K562 (cell line): ENCODE data around the gene CEP43. TPM values are rescaled to one million over a fixed set of nuclear protein-coding genes. Genes with fewer than 3 reads are reported as not detected.

Source experiments
- ATAC-seq: fragments of 200-7000 bp; cut with Tn5 transposase; 3 replicates; pipeline ENCODE4 v1.9.1; 2020; ENCODE audit warnings: moderate library complexity
- BruUV-seq: library from RNA; stranded (reverse); fragments of 400-500 nt; replicated peaks from 2 replicates; lab custom pipeline; 2021; lab: Mats Ljungman, UMichigan
- CTCF ChIA-PET: fragments of 300-600 bp; formaldehyde crosslinking; extraction: SDS; loops from one replicate; lab custom pipeline; 2021; ENCODE audit warnings: low intra/inter-chr PET ratio; lab: Yijun Ruan, JAX
- POLR2A ChIA-PET: fragments of 300-600, 350-650 bp; sonication (Branson Sonifier 250); formaldehyde crosslinking; extraction: SDS; loops from one replicate; lab custom pipeline; 2021; ENCODE audit warnings: antibody characterized with exemption, inconsistent platforms; lab: Yijun Ruan, JAX
- DNase-seq, 4 experiments: peaks; one replicate each; pipeline versions ENCODE4 v3.0.0 to v3.0.0-alpha.2; 2011 to 2018; ENCODE audit warnings: low spot score in 3 of 4, mixed read lengths in 3 of 4; ENCODE audit errors: extremely low read depth in 1 of 4
- FAIRE-seq: peaks from 2 replicates; lab custom pipeline; 2011; peaks lifted over from hg19 to GRCh38; lab: Jason Lieb, UNC
- H2AFZ ChIP-seq: 2 replicates; pipeline ENCODE4 v1.6.0; 2011; ENCODE audit warnings: low read depth, low read length, control low read depth, inconsistent platforms
- H3K27ac ChIP-seq: fragments of 200-600 bp; 3 replicates; pipeline ENCODE4 v1.8.0; 2011; ENCODE audit warnings: low read depth, mild to moderate bottlenecking, control low read depth, inconsistent platforms, low read length, moderate library complexity, mixed read lengths; ENCODE audit errors: extremely low read depth
- H3K27me3 ChIP-seq, 2 experiments: fragments of 300-600 bp in 1 of 2; 2 replicates in 1 of 2; 3 replicates in 1 of 2; pipeline versions ENCODE4 v1.6.0 to v1.8.0; 2011; ENCODE audit warnings: inconsistent platforms in 2 of 2, low read length in 2 of 2, mild to moderate bottlenecking in 1 of 2, mixed read lengths in 1 of 2, moderate library complexity in 1 of 2; ENCODE audit not compliant: control insufficient read depth in 2 of 2, insufficient read depth in 2 of 2
- H3K36me3 ChIP-seq: fragments of 300-600 bp; 3 replicates; pipeline ENCODE4 v1.8.0; 2011; ENCODE audit warnings: mild to moderate bottlenecking, low read length, inconsistent platforms; ENCODE audit not compliant: control insufficient read depth, insufficient read depth
- H3K4me1 ChIP-seq, 2 experiments: fragments of 200-600 bp in 1 of 2; replicated peaks in 1 of 2; 2 replicates in 1 of 2; 3 replicates in 1 of 2; pipeline versions ENCODE4 v1.5.1 to v1.8.0; 2011; ENCODE audit warnings: inconsistent platforms in 2 of 2, low read length in 2 of 2, mild to moderate bottlenecking in 1 of 2, mixed read lengths in 1 of 2, moderate library complexity in 1 of 2; ENCODE audit not compliant: control insufficient read depth in 2 of 2, insufficient read depth in 2 of 2
- H3K4me2 ChIP-seq: 2 replicates; pipeline ENCODE4 v1.6.1; 2011; ENCODE audit warnings: low read length, control low read depth, inconsistent platforms, mixed read lengths; ENCODE audit not compliant: insufficient read depth
- H3K4me3 ChIP-seq: fragments of 200-600 bp; sonication (generic), shearing (Covaris generic); 2 replicates; pipeline ENCODE4 v1.5.1; 2016; ENCODE audit warnings: control low read depth, inconsistent platforms
- H3K79me2 ChIP-seq: fragments of 200-600 bp; 3 replicates; pipeline ENCODE4 v1.8.0; 2011; ENCODE audit warnings: low read length, inconsistent platforms; ENCODE audit not compliant: control insufficient read depth, insufficient read depth
- H3K9ac ChIP-seq, 2 experiments: 2 replicates each; pipeline versions ENCODE4 v1.6.0 to v1.6.1; 2011; ENCODE audit warnings: low read depth in 2 of 2, low read length in 2 of 2, control low read depth in 1 of 2, inconsistent platforms in 1 of 2, mild to moderate bottlenecking in 1 of 2, mixed read lengths in 1 of 2; ENCODE audit not compliant: insufficient read depth in 1 of 2
- H3K9me1 ChIP-seq: one replicate; pipeline ENCODE4 v1.6.0; 2011; ENCODE audit warnings: inconsistent platforms, mild to moderate bottlenecking, low read length, moderate library complexity; ENCODE audit not compliant: control insufficient read depth, insufficient read depth
- H3K9me3 ChIP-seq: replicated peaks from 2 replicates; pipeline ENCODE4 v1.5.1; 2011; ENCODE audit warnings: low read depth, low read length, inconsistent platforms; ENCODE audit not compliant: control insufficient read depth, insufficient read depth
- H4K20me1 ChIP-seq: replicated peaks from 2 replicates; pipeline ENCODE4 v1.6.1; 2011; ENCODE audit warnings: low read length, inconsistent platforms, mixed read lengths; ENCODE audit not compliant: control insufficient read depth, insufficient read depth
- FUS ChIP-seq: fragments of 200-400 bp; formaldehyde crosslinking; optimal IDR thresholded peaks from 2 replicates; pipeline ENCODE3; 2017; ENCODE audit warnings: low read depth, low read length
- HMGN3 ChIP-seq: IDR thresholded peaks from 2 replicates; pipeline ENCODE4 v1.6.1; 2011; ENCODE audit warnings: borderline replicate concordance, low read depth, mild to moderate bottlenecking, mixed read lengths, low read length; ENCODE audit not compliant: insufficient read length; ENCODE audit errors: extremely low read depth
- NR3C1 ChIP-seq: sonication (generic); formaldehyde crosslinking; IDR thresholded peaks from 2 replicates; pipeline ENCODE4 v1.8.1; 2022; ENCODE audit warnings: missing genetic modification reagents
- ZBED1 ChIP-seq: IDR thresholded peaks from 2 replicates; pipeline ENCODE4 v1.6.1; 2014
- ZFPM2 ChIP-seq: fragments of 250-450 bp; sonication (Bioruptor Pico); IDR thresholded peaks from 2 replicates; pipeline ENCODE4 v1.5.1; 2022; ENCODE audit warnings: mild to moderate bottlenecking
- ZNF121 ChIP-seq: sonication (generic); formaldehyde crosslinking; conservative IDR thresholded peaks from 2 replicates; pipeline ENCODE4 v1.8.0; 2022; ENCODE audit warnings: missing genetic modification reagents
- WGBS: fragments of 100-300 bp; shearing (Covaris generic); methylation state at CpG from one replicate; pipeline ENCODE4 v1.1.6; 2016; ENCODE audit warnings: low coverage, mixed read lengths; ENCODE audit not compliant: insufficient coverage; ENCODE audit errors: missing lambda C conversion rate; 5-methylcytosine and 5-hydroxymethylcytosine counted together
- in situ Hi-C: fragments of 300-500 bp; cut with MboI; formaldehyde crosslinking; loops from 4 replicates; pipeline ENCODE4 v1.15.0; 2018; ENCODE audit warnings: inconsistent platforms, mixed read lengths
- intact Hi-C: fragments of 100-400 bp; cut with micrococcal nuclease; formaldehyde crosslinking; loops from 2 replicates; pipeline ENCODE4 v1.14.2; 2022
- polyA plus RNA-seq, 8 experiments: library from polyadenylated mRNA; depleted of rRNA in 4 of 8; stranded (reverse) in 5 of 8; unstranded in 3 of 8; fragments of >200 nt; fragmentation: Nextera tagmentation in 2 of 8; fragmentation: Illumina TruSeq in 1 of 8; extraction: Ambion mirVana in 2 of 8; extraction: Trizol in 1 of 8; gene quantifications; 2 replicates each; pipeline versions ENCODE4 v1.2.1 to v1.2.3, GENCODE V29; 2011 to 2014; ENCODE audit warnings: inconsistent platforms in 1 of 8, missing spikeins in 1 of 8
- total RNA-seq, 7 experiments: library from RNA; depleted of rRNA in 6 of 7; stranded (reverse); fragments of >200 nt in 6 of 7; fragmentation: Illumina TruSeq in 2 of 7; extraction: Trizol in 2 of 7; gene quantifications; 2 replicates each; pipeline versions ENCODE4 v1.2.1 to v1.2.3, GENCODE V29; 2011 to 2021; ENCODE audit warnings: low replicate concordance in 1 of 7
- TF ChIP-seq, protein P1 (sequence below): IDR thresholded peaks from 2 replicates; pipeline ENCODE4 v1.6.1; 2016; ENCODE audit warnings: missing genetic modification characterization, missing compliant biosample characterization
- TF ChIP-seq, protein P2 (sequence below): fragments of 250-450 bp; sonication (Bioruptor Pico); IDR thresholded peaks from 2 replicates; pipeline ENCODE4 v1.8.0; 2022; ENCODE audit warnings: inconsistent platforms, mild to moderate bottlenecking, moderate library complexity, borderline replicate concordance
- TF ChIP-seq, protein P3 (sequence below): fragments of 250-450 bp; sonication (Bioruptor Pico); IDR thresholded peaks from 2 replicates; pipeline ENCODE4 v1.5.0; 2021
- TF ChIP-seq, protein P4 (sequence below): sonication (generic); formaldehyde crosslinking; IDR thresholded peaks from 2 replicates; pipeline ENCODE4 v1.8.1; 2023; ENCODE audit warnings: mild to moderate bottlenecking, missing genetic modification reagents
- TF ChIP-seq, protein P5 (sequence below): fragments of 250-450 bp; sonication (Bioruptor Pico); IDR thresholded peaks from 2 replicates; pipeline ENCODE4 v1.5.0; 2020; ENCODE audit warnings: mild to moderate bottlenecking, borderline replicate concordance

Gene CEP43
- total and polyA plus RNA-seq, 9 of the 15 experiments (the other 6 are each of a cell fraction or from before 2014, with no cell fraction given), result 15.2 to 55.7 (median 47.4) TPM

GRCh38 chr6:167045828-167046580 is 46.8 kb downstream of the CEP43 start (continued):
- TF ChIP-seq, protein P1, sequence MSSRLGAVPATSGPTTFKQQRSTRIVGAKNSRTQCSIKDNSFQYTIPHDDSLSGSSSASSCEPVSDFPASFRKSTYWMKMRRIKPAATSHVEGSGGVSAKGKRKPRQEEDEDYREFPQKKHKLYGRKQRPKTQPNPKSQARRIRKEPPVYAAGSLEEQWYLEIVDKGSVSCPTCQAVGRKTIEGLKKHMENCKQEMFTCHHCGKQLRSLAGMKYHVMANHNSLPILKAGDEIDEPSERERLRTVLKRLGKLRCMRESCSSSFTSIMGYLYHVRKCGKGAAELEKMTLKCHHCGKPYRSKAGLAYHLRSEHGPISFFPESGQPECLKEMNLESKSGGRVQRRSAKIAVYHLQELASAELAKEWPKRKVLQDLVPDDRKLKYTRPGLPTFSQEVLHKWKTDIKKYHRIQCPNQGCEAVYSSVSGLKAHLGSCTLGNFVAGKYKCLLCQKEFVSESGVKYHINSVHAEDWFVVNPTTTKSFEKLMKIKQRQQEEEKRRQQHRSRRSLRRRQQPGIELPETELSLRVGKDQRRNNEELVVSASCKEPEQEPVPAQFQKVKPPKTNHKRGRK (tag), result peak; percentile 75

DNA sequence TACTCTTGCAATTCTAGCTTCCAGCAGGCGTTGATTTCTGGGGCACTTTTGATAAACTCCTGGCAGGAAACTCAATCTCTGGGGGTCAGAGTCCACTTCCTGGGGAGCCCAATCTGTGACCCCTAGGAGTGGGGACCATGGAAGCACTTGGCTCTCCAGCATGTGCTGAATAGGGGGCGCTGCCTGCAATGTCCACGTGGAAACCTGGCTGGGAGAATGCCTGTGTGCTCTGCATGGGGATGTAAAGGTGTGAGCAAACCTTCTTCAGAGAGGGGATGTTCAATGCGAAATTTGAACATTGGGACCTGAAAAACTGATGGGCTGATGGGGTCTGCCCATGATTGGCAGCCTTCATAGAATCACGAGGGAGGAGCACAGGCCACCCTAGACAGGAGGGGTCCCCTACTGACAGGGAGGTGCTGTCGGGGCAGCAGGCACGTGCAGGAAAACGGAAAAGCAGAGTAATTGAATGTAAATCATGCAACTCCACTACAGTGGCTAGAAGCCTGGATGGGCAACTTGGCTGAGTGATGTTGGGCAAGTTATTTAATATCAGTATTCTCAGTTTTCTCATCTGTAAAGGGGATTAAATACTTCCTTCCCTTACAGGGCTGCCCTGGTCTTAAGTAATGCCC is 47.8 kb downstream of the CEP43 start:
- H3K4me2 ChIP-seq, result no peak overlapping the region
- no peak for ATAC-seq
- ChIA-PET CTCF (no interaction called here), POLR2A (no interaction called here)
- no peaks in the 10 kb centered on the region for H3K27me3 ChIP-seq
- peaks cover 11% of the 10 kb centered on the region; the same call in 2 of the 3 replicates for H3K36me3 ChIP-seq
- in situ Hi-C loops, result no loop called here
- no peaks in the 10 kb centered on the region for H4K20me1 ChIP-seq
- no peak overlapping the region for H3K4me3 ChIP-seq
- H3K4me1 ChIP-seq, result no peaks in the 10 kb centered on the region
- no peaks in the 10 kb centered on the region for H3K9me3 ChIP-seq
- BruUV-seq, result no TSS peak
- no peaks in the 10 kb centered on the region for H3K9me1 ChIP-seq
- H2AFZ ChIP-seq, result no peak overlapping the region
- H3K27ac ChIP-seq, result no peak overlapping the region
- no peaks in the 10 kb centered on the region for H3K79me2 ChIP-seq
- 62% methylated on average over 8 of the region's 8 CpGs for WGBS
- FAIRE-seq, result no peak
- intact Hi-C loops, result loop anchor here (5.0 kb wide), 1 partner anchor 260 kb away; no protein-coding TSS in a partner anchor
- DNase-seq, result no peak
- H3K9ac ChIP-seq, result no peak overlapping the region
- TF ChIP-seq HMGN3 (no peak), NR3C1 (CRISPR knock-in tag) (no peak), ZFPM2 (CRISPR knock-in tag) (no peak), FUS (no peak), ZNF121 (no peak), ZBED1 (no peak)
- TF ChIP-seq, protein P2, sequence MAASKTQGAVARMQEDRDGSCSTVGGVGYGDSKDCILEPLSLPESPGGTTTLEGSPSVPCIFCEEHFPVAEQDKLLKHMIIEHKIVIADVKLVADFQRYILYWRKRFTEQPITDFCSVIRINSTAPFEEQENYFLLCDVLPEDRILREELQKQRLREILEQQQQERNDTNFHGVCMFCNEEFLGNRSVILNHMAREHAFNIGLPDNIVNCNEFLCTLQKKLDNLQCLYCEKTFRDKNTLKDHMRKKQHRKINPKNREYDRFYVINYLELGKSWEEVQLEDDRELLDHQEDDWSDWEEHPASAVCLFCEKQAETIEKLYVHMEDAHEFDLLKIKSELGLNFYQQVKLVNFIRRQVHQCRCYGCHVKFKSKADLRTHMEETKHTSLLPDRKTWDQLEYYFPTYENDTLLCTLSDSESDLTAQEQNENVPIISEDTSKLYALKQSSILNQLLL, result no peak
- TF ChIP-seq, protein P3, sequence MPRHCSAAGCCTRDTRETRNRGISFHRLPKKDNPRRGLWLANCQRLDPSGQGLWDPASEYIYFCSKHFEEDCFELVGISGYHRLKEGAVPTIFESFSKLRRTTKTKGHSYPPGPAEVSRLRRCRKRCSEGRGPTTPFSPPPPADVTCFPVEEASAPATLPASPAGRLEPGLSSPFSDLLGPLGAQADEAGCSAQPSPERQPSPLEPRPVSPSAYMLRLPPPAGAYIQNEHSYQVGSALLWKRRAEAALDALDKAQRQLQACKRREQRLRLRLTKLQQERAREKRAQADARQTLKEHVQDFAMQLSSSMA (CRISPR knock-in tag), result no peak
- TF ChIP-seq, protein P4, sequence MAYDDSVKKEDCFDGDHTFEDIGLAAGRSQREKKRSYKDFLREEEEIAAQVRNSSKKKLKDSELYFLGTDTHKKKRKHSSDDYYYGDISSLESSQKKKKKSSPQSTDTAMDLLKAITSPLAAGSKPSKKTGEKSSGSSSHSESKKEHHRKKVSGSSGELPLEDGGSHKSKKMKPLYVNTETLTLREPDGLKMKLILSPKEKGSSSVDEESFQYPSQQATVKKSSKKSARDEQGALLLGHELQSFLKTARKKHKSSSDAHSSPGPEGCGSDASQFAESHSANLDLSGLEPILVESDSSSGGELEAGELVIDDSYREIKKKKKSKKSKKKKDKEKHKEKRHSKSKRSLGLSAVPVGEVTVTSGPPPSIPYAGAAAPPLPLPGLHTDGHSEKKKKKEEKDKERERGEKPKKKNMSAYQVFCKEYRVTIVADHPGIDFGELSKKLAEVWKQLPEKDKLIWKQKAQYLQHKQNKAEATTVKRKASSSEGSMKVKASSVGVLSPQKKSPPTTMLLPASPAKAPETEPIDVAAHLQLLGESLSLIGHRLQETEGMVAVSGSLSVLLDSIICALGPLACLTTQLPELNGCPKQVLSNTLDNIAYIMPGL (CRISPR knock-in tag), result no peak
- TF ChIP-seq, protein P5, sequence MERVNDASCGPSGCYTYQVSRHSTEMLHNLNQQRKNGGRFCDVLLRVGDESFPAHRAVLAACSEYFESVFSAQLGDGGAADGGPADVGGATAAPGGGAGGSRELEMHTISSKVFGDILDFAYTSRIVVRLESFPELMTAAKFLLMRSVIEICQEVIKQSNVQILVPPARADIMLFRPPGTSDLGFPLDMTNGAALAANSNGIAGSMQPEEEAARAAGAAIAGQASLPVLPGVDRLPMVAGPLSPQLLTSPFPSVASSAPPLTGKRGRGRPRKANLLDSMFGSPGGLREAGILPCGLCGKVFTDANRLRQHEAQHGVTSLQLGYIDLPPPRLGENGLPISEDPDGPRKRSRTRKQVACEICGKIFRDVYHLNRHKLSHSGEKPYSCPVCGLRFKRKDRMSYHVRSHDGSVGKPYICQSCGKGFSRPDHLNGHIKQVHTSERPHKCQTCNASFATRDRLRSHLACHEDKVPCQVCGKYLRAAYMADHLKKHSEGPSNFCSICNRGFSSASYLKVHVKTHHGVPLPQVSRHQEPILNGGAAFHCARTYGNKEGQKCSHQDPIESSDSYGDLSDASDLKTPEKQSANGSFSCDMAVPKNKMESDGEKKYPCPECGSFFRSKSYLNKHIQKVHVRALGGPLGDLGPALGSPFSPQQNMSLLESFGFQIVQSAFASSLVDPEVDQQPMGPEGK, result no peak
